Measurements from ENCODE around the gene MAP6. TPM values are rescaled to one million over a fixed set of nuclear protein-coding genes. Genes with fewer than 3 reads are reported as not detected.
A peak's percentile ranks its signal among the peaks of the same experiment; 100 is the strongest.

The MAP6 gene
- total RNA-seq, 1 donor from 2014 or later = 6.9 TPM

- H3K4me3 ChIP-seq = no peak overlapping the region
- H3K4me1 ChIP-seq = no peaks in the 10 kb centered on the region
- intact Hi-C loops (cut with DNase I) = no loop called here
- TF ChIP-seq CTCF (IDR thresholded peaks at IDR 0.05) = no peak
- no peak for TF ChIP-seq POLR2A (IDR thresholded peaks at IDR 0.05)
- TF ChIP-seq POLR2AphosphoS5 (IDR thresholded peaks at IDR 0.05; ENCODE audit: insufficient read depth in 1 of 2, low read depth in 1 of 2) = no peak
- no peak for DNase-seq (ENCODE audit: extremely low spot score in 2 of 2)
- H3K27me3 ChIP-seq = no peaks in the 10 kb centered on the region
- H3K36me3 ChIP-seq = no peaks in the 10 kb centered on the region
- H3K27ac ChIP-seq = no peak overlapping the region
- H3K9me3 ChIP-seq = no peaks in the 10 kb centered on the region
Measured at GRCh38 chr11:75714211-75714610, 45.4 kb upstream of the MAP6 start.

- Histone ChIP-seq H3K27me3 (no peaks in the 10 kb centered on the region), H3K4me3 (peak overlapping the region in 1 of 2 donors; percentile 23), H3K4me1 (peaks cover 6% of the 10 kb centered on the region), H3K27ac (no peak overlapping the region), H3K9me3 (no peaks in the 10 kb centered on the region), H3K36me3 (no peaks in the 10 kb centered on the region)
- intact Hi-C loops (cut with DNase I) = no loop called here
- no peak for DNase-seq (ENCODE audit: extremely low spot score in 2 of 2)
- TF ChIP-seq CTCF (IDR thresholded peaks at IDR 0.05) (peak; percentile 17 to 79 (median 73)), POLR2A (IDR thresholded peaks at IDR 0.05) (no peak)
Measured at GRCh38 chr11:75706260-75706729, 37.5 kb upstream of the MAP6 start.

- Histone ChIP-seq H3K36me3 (no peaks in the 10 kb centered on the region), H3K4me3 (no peak overlapping the region), H3K9me3 (no peaks in the 10 kb centered on the region), H3K27ac (no peak overlapping the region), H3K27me3 (no peaks in the 10 kb centered on the region), H3K4me1 (peaks cover 6% of the 10 kb centered on the region)
- no peak for DNase-seq (ENCODE audit: extremely low spot score in 2 of 2)
- intact Hi-C loops (cut with DNase I) = no loop called here
- TF ChIP-seq CTCF (IDR thresholded peaks at IDR 0.05) (no peak), POLR2AphosphoS5 (IDR thresholded peaks at IDR 0.05; ENCODE audit: insufficient read depth in 1 of 2, low read depth in 1 of 2) (no peak), POLR2A (IDR thresholded peaks at IDR 0.05) (no peak)
Measured at GRCh38 chr11:75705541-75705940, 36.7 kb upstream of the MAP6 start.

- TF ChIP-seq POLR2AphosphoS5 (IDR thresholded peaks at IDR 0.05; ENCODE audit: insufficient read depth in 1 of 2, low read depth in 1 of 2) (no peak), POLR2A (IDR thresholded peaks at IDR 0.05) (no peak)
- H3K9me3 ChIP-seq = no peaks in the 10 kb centered on the region
- H3K4me1 ChIP-seq = peaks cover 6% of the 10 kb centered on the region
- no peak overlapping the region for H3K4me3 ChIP-seq
- no peaks in the 10 kb centered on the region for H3K27me3 ChIP-seq
- intact Hi-C loops (cut with DNase I) = loop anchor here (5.0 kb wide), 1 partner anchor 1379 kb away; no protein-coding TSS in a partner anchor
- no peak for DNase-seq (ENCODE audit: extremely low spot score in 2 of 2)
- H3K27ac ChIP-seq = no peak overlapping the region
- H3K36me3 ChIP-seq = no peaks in the 10 kb centered on the region
Measured at GRCh38 chr11:75703695-75704237, 34.9 kb upstream of the MAP6 start.

GRCh38 chr11:75700940-75701339 lies 32.1 kb upstream of the MAP6 start:
- Histone ChIP-seq H3K36me3 (no peaks in the 10 kb centered on the region), H3K9me3 (no peaks in the 10 kb centered on the region), H3K4me3 (no peak overlapping the region), H3K27me3 (no peaks in the 10 kb centered on the region), H3K27ac (no peak overlapping the region), H3K4me1 (no peaks in the 10 kb centered on the region)
- no peak for TF ChIP-seq POLR2A (IDR thresholded peaks at IDR 0.05)
- TF ChIP-seq CTCF (IDR thresholded peaks at IDR 0.05) = no peak
- TF ChIP-seq POLR2AphosphoS5 (IDR thresholded peaks at IDR 0.05; ENCODE audit: insufficient read depth in 1 of 2, low read depth in 1 of 2) = no peak
- intact Hi-C loops (cut with DNase I) = loop anchor here (5.0 kb wide), 1 partner anchor 1381 kb away; no protein-coding TSS in a partner anchor
- no peak for DNase-seq (ENCODE audit: extremely low spot score in 2 of 2)
